IMR-90 (cell line): Measurements from ENCODE around the gene TIPARP. TPM values are rescaled to one million over a fixed set of nuclear protein-coding genes. Genes with fewer than 3 reads are reported as not detected.
A peak's percentile ranks its signal among the peaks of the same experiment; 100 is the strongest.

Source experiments
- ATAC-seq: fragments of 200-7000 bp; cut with Tn5 transposase; 2 replicates; pipeline ENCODE4 v1.9.1; 2020; ENCODE audit warnings: low read depth, mild to moderate bottlenecking, moderate library complexity
- BruUV-seq: library from RNA; stranded (reverse); fragments of 400-500 nt; replicated peaks from 2 replicates; lab custom pipeline; 2021; lab: Mats Ljungman, UMichigan
- CTCF ChIA-PET: fragments of 300-600 bp; formaldehyde crosslinking; extraction: SDS; loops from one replicate; lab custom pipeline; 2021; ENCODE audit warnings: antibody characterized with exemption; lab: Yijun Ruan, JAX
- POLR2A ChIA-PET: fragments of 300-600 bp; sonication (Branson Sonifier 250); formaldehyde crosslinking; loops from one replicate; lab custom pipeline; 2022; ENCODE audit warnings: antibody characterized with exemption; ENCODE audit not compliant: unreplicated experiment; lab: Charles Lee
- DNase-seq: peaks from one replicate; pipeline ENCODE4 v3.0.0; 2013
- H2AFZ ChIP-seq: replicated peaks from 2 replicates; pipeline ENCODE3; 2013; ENCODE audit warnings: low read length, mild to moderate bottlenecking; ENCODE audit not compliant: poor library complexity
- H2AK5ac ChIP-seq: 2 replicates; pipeline ENCODE4 v1.6.1; 2013; ENCODE audit warnings: low read depth, low read length, inconsistent platforms
- H2AK9ac ChIP-seq: replicated peaks from 2 replicates; pipeline ENCODE3; 2013; ENCODE audit warnings: mild to moderate bottlenecking, low read depth, low read length, moderate library complexity; ENCODE audit not compliant: poor library complexity
- H2BK120ac ChIP-seq: 2 replicates; pipeline ENCODE4 v1.6.1; 2013; ENCODE audit warnings: low read depth, low read length, inconsistent platforms
- H2BK15ac ChIP-seq: 3 replicates; pipeline ENCODE4 v1.6.1; 2013; ENCODE audit warnings: low read depth, low read length, inconsistent platforms
- H2BK20ac ChIP-seq: 2 replicates; pipeline ENCODE4 v1.6.1; 2013; ENCODE audit warnings: low read depth, mild to moderate bottlenecking, inconsistent platforms, low read length, moderate library complexity
- H2BK5ac ChIP-seq: 2 replicates; pipeline ENCODE4 v1.6.1; 2013; ENCODE audit warnings: mild to moderate bottlenecking, low read depth, low read length, inconsistent platforms; ENCODE audit not compliant: poor library complexity, severe bottlenecking
- H3K14ac ChIP-seq: replicated peaks from 2 replicates; pipeline ENCODE4 v1.6.1; 2013; ENCODE audit warnings: low read depth, low read length, inconsistent platforms
- H3K18ac ChIP-seq: 2 replicates; pipeline ENCODE4 v1.6.1; 2013; ENCODE audit warnings: low read depth, low read length, control low read depth
- H3K23ac ChIP-seq: 2 replicates; pipeline ENCODE4 v1.6.1; 2013; ENCODE audit warnings: low read depth, low read length, inconsistent platforms
- H3K27ac ChIP-seq: 2 replicates; pipeline ENCODE4 v1.5.1; 2013; ENCODE audit warnings: mild to moderate bottlenecking, control low read depth, low read length; ENCODE audit not compliant: insufficient read depth
- H3K27me3 ChIP-seq: 2 replicates; pipeline ENCODE4 v1.6.1; 2013; ENCODE audit warnings: low read length; ENCODE audit not compliant: control insufficient read depth, insufficient read depth
- H3K36me3 ChIP-seq: 2 replicates; pipeline ENCODE4 v1.6.1; 2013; ENCODE audit warnings: low read length, mixed read lengths; ENCODE audit not compliant: control insufficient read depth, insufficient read depth
- H3K4ac ChIP-seq: 2 replicates; pipeline ENCODE4 v1.6.1; 2013; ENCODE audit warnings: low read depth, low read length, inconsistent platforms
- H3K4me1 ChIP-seq: 2 replicates; pipeline ENCODE4 v1.6.1; 2013; ENCODE audit warnings: low read length, mixed read lengths; ENCODE audit not compliant: control insufficient read depth, insufficient read depth
- H3K4me2 ChIP-seq: 2 replicates; pipeline ENCODE4 v1.6.1; 2013; ENCODE audit warnings: low read depth, mild to moderate bottlenecking, control low read depth, low read length, moderate library complexity
- H3K4me3 ChIP-seq: 2 replicates; pipeline ENCODE4 v1.5.1; 2013; ENCODE audit warnings: low read depth, mild to moderate bottlenecking, control low read depth, low read length, moderate library complexity; ENCODE audit not compliant: insufficient read depth
- H3K56ac ChIP-seq: 2 replicates; pipeline ENCODE4 v1.6.1; 2013; ENCODE audit warnings: low read length, inconsistent platforms; ENCODE audit not compliant: insufficient read depth; ENCODE audit errors: extremely low read depth
- H3K79me1 ChIP-seq, 2 experiments: 2 replicates each; pipeline ENCODE4 v1.6.1; 2013; ENCODE audit warnings: low read length in 2 of 2, inconsistent platforms in 1 of 2, low read depth in 1 of 2
- H3K9ac ChIP-seq: 2 replicates; pipeline ENCODE4 v1.6.1; 2013; ENCODE audit warnings: low read depth, low read length, control low read depth
- H3K9me1 ChIP-seq: 2 replicates; pipeline ENCODE4 v1.6.1; 2013; ENCODE audit warnings: low read length, inconsistent platforms; ENCODE audit not compliant: insufficient read depth
- H3K9me3 ChIP-seq: 2 replicates; pipeline ENCODE4 v1.6.1; 2013; ENCODE audit warnings: low read length; ENCODE audit not compliant: control insufficient read depth, insufficient read depth
- H4K20me1 ChIP-seq: 2 replicates; pipeline ENCODE4 v1.6.1; 2013; ENCODE audit warnings: low read length, inconsistent platforms; ENCODE audit not compliant: insufficient read depth
- H4K5ac ChIP-seq: 2 replicates; pipeline ENCODE4 v1.6.1; 2013; ENCODE audit warnings: mild to moderate bottlenecking, low read depth, low read length, control low read depth
- H4K8ac ChIP-seq, 2 experiments: 2 replicates each; pipeline ENCODE4 v1.6.1; 2013; ENCODE audit warnings: low read depth in 2 of 2, low read length in 2 of 2, control low read depth in 1 of 2, inconsistent platforms in 1 of 2
- H4K91ac ChIP-seq: 2 replicates; pipeline ENCODE4 v1.6.1; 2013; ENCODE audit warnings: low read depth, low read length, inconsistent platforms; ENCODE audit not compliant: insufficient read depth
- CEBPB ChIP-seq: IDR thresholded peaks from 2 replicates; pipeline ENCODE4 v1.6.1; 2012; ENCODE audit warnings: low read depth, low read length, improper control_type of control experiment
- CHD1 ChIP-seq: IDR thresholded peaks from 2 replicates; pipeline ENCODE4 v1.6.1; 2012; ENCODE audit warnings: low read depth, low read length, improper control_type of control experiment
- POLR2A ChIP-seq: IDR thresholded peaks from 2 replicates; pipeline ENCODE4 v1.6.1; 2012; ENCODE audit warnings: mild to moderate bottlenecking, low read depth, low read length
- RAD21 ChIP-seq: IDR thresholded peaks from 2 replicates; pipeline ENCODE4 v1.6.1; 2012; ENCODE audit warnings: low read length, improper control_type of control experiment
- SMC3 ChIP-seq: fragments of 150-350 bp; IDR thresholded peaks from 2 replicates; pipeline ENCODE4 v1.6.1; 2016; ENCODE audit warnings: low read depth, mild to moderate bottlenecking, antibody characterized with exemption, low read length, moderate library complexity
- WGBS, 2 experiments: methylation state at CpG; one replicate each; pipeline versions ENCODE4 v1.1.5 to v1.1.7; 2013; ENCODE audit warnings: missing lambda C conversion rate in 2 of 2; ENCODE audit not compliant: insufficient read length in 1 of 2; ENCODE audit errors: extremely low coverage in 2 of 2; 5-methylcytosine and 5-hydroxymethylcytosine counted together
- dilution Hi-C: fragments of 300-500 bp; cut with HindIII; formaldehyde crosslinking; loops from one replicate; pipeline ENCODE4 v1.14.3; 2018; ENCODE audit warnings: low sequenced_read_pairs; ENCODE audit not compliant: unreplicated experiment
- in situ Hi-C: fragments of 300-500 bp; cut with MboI; formaldehyde crosslinking; loops from 3 replicates; pipeline ENCODE4 v1.14.3; 2019; ENCODE audit warnings: low sequenced_read_pairs, inconsistent platforms, mixed read lengths
- intact Hi-C: fragments of 100-400 bp; cut with micrococcal nuclease; formaldehyde crosslinking; loops from 2 replicates; pipeline ENCODE4 v1.10.0; 2022
- polyA plus RNA-seq, 3 experiments: library from polyadenylated mRNA; depleted of rRNA; stranded (reverse); fragments of >200 nt; gene quantifications; 2 replicates each; pipeline ENCODE4 v1.2.3, GENCODE V29; 2012; ENCODE audit warnings: low replicate concordance in 1 of 3
- total RNA-seq: library from RNA; depleted of rRNA; stranded (reverse); fragments of >200 nt; gene quantifications from 2 replicates; pipeline ENCODE4 v1.2.3, GENCODE V29; 2012; rRNA removed
- TF ChIP-seq, protein P1 (sequence below): conservative IDR thresholded peaks from 2 replicates; pipeline ENCODE4 v1.5.1; 2012; ENCODE audit warnings: mild to moderate bottlenecking, low read depth, low read length, improper control_type of control experiment

The TIPARP gene
- total and polyA plus RNA-seq, 2 of the 4 experiments (the other 2 are of a cell fraction) = 12.6 to 70.8 TPM

DNA sequence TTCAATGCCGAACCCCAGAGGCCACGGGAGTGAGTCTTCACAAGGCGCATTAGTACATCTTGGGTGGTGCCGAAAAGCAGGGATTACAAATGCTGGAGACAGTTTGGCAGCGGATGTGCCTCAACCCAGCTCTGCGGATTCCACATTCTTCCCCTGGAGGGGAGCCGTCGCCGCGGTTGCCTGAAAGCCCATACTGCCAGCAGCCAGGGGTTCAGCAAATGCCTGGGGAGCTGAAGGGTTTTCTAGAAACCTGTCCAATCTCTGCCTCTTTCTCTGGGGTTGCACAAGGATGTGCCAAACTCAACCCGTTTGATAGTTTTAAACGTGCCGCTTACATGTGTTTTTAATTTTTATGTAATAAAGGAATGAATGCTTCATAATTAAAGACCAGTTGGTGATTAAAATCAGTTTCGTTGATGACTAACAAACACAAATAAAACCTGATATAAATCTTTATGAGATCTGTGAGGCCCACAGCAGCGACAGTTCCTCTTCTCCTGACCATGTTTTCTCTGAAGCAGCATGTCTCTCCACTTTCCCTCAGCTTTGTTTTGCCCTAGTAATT lies 77.2 kb downstream of the TIPARP start:
- H3K79me1 ChIP-seq = peaks cover 0 to 3% of the 10 kb centered on the region in 2 experiments; a peak in 1 of 4 replicates
- H2BK20ac ChIP-seq = peak overlapping the region; percentile 100
- H4K91ac ChIP-seq = peak overlapping the region; percentile 99
- peak overlapping the region; percentile 86 for H2AK5ac ChIP-seq
- H4K20me1 ChIP-seq = no peaks in the 10 kb centered on the region
- no peaks in the 10 kb centered on the region for H3K36me3 ChIP-seq
- H2AK9ac ChIP-seq = peak overlapping the region; percentile 20
- H3K9me3 ChIP-seq = no peaks in the 10 kb centered on the region; the same call in 1 of the 2 replicates
- TF ChIP-seq CEBPB (peak; percentile 42; the same call in 1 of the 2 replicates), SMC3 (no peak), POLR2A (peak; percentile 33; the same call in 1 of the 2 replicates), RAD21 (peak; percentile 46), CHD1 (no peak)
- TF ChIP-seq, protein P1, sequence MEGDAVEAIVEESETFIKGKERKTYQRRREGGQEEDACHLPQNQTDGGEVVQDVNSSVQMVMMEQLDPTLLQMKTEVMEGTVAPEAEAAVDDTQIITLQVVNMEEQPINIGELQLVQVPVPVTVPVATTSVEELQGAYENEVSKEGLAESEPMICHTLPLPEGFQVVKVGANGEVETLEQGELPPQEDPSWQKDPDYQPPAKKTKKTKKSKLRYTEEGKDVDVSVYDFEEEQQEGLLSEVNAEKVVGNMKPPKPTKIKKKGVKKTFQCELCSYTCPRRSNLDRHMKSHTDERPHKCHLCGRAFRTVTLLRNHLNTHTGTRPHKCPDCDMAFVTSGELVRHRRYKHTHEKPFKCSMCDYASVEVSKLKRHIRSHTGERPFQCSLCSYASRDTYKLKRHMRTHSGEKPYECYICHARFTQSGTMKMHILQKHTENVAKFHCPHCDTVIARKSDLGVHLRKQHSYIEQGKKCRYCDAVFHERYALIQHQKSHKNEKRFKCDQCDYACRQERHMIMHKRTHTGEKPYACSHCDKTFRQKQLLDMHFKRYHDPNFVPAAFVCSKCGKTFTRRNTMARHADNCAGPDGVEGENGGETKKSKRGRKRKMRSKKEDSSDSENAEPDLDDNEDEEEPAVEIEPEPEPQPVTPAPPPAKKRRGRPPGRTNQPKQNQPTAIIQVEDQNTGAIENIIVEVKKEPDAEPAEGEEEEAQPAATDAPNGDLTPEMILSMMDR = peak; percentile 18; the same call in 1 of the 2 replicates
- dilution Hi-C loops (no loop called here), in situ Hi-C loops (no loop called here), intact Hi-C loops (loop anchor here (5.0 kb wide), 1 partner anchor 74 kb away; no protein-coding TSS in a partner anchor)
- H3K18ac ChIP-seq = peak overlapping the region; percentile 97
- H3K56ac ChIP-seq = peak overlapping the region; percentile 95
- H3K4me1 ChIP-seq = peaks cover 14% of the 10 kb centered on the region
- H3K14ac ChIP-seq = peak overlapping the region; percentile 99
- peak overlapping the region; percentile 79 for H2AFZ ChIP-seq
- peaks cover 10% of the 10 kb centered on the region; the same call in 1 of the 2 replicates for H3K9me1 ChIP-seq
- ATAC-seq = peak; percentile 77
- peak overlapping the region; percentile 99 for H3K4ac ChIP-seq
- peak overlapping the region; percentile 92 for H3K4me2 ChIP-seq
- H3K27me3 ChIP-seq = no peaks in the 10 kb centered on the region
- H2BK120ac ChIP-seq = peak overlapping the region; percentile 100
- no peak overlapping the region; the same call in 1 of the 2 replicates for H3K4me3 ChIP-seq
- H3K23ac ChIP-seq = peak overlapping the region; percentile 99
- peak overlapping the region; percentile 93; the same call in 2 of the 3 replicates for H2BK15ac ChIP-seq
- WGBS, 2 experiments = 75% methylated on average over 1 of the region's 15 CpGs; no CpG with 5 or more reads in 1 of the 2 experiments
- H3K27ac ChIP-seq = peak overlapping the region; percentile 92
- BruUV-seq = no TSS peak
- H4K5ac ChIP-seq = peak overlapping the region; percentile 96
- POLR2A ChIA-PET = no interaction called here
- peak overlapping the region; percentile 97 for H2BK5ac ChIP-seq
- peak; percentile 79 for DNase-seq
- CTCF ChIA-PET = interaction anchor here (1.2 to 2.1 kb wide), 2 partner anchors 10 to 331 kb away, joined by 3 to 10 read pairs; no protein-coding TSS in a partner anchor
- peak overlapping the region; percentile 92 to 99 for H4K8ac ChIP-seq
- peak overlapping the region; percentile 82 for H3K9ac ChIP-seq

Other genes with a start within 250 kb of the TIPARP start
- 606 and 608 TPM in 2 replicates for gene SSR3, start 119.5 kb upstream of the TIPARP start, total RNA-seq
- 216 and 246 TPM in 2 replicates for gene SSR3, start 119.5 kb upstream of the TIPARP start, polyA plus RNA-seq (2012; rRNA removed)
- gene LEKR1, start 151.8 kb downstream of the TIPARP start, total RNA-seq = 0.36 and 0.56 TPM in 2 replicates
- gene LEKR1, start 151.8 kb downstream of the TIPARP start, polyA plus RNA-seq (2012; rRNA removed) = 0.10 and 0.19 TPM in 2 replicates